Measurements from ENCODE around the gene SNX19.
"Not testable (repeated sequence)": the region's sequence is repeated elsewhere in the genome, so short reads cannot be mapped to it uniquely, and the experiment has no call there.

SNX19 gene, protein sequence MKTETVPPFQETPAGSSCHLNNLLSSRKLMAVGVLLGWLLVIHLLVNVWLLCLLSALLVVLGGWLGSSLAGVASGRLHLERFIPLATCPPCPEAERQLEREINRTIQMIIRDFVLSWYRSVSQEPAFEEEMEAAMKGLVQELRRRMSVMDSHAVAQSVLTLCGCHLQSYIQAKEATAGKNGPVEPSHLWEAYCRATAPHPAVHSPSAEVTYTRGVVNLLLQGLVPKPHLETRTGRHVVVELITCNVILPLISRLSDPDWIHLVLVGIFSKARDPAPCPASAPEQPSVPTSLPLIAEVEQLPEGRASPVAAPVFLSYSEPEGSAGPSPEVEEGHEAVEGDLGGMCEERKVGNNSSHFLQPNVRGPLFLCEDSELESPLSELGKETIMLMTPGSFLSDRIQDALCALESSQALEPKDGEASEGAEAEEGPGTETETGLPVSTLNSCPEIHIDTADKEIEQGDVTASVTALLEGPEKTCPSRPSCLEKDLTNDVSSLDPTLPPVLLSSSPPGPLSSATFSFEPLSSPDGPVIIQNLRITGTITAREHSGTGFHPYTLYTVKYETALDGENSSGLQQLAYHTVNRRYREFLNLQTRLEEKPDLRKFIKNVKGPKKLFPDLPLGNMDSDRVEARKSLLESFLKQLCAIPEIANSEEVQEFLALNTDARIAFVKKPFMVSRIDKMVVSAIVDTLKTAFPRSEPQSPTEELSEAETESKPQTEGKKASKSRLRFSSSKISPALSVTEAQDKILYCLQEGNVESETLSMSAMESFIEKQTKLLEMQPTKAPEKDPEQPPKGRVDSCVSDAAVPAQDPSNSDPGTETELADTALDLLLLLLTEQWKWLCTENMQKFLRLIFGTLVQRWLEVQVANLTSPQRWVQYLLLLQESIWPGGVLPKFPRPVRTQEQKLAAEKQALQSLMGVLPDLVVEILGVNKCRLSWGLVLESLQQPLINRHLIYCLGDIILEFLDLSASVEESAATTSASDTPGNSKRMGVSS

DNA sequence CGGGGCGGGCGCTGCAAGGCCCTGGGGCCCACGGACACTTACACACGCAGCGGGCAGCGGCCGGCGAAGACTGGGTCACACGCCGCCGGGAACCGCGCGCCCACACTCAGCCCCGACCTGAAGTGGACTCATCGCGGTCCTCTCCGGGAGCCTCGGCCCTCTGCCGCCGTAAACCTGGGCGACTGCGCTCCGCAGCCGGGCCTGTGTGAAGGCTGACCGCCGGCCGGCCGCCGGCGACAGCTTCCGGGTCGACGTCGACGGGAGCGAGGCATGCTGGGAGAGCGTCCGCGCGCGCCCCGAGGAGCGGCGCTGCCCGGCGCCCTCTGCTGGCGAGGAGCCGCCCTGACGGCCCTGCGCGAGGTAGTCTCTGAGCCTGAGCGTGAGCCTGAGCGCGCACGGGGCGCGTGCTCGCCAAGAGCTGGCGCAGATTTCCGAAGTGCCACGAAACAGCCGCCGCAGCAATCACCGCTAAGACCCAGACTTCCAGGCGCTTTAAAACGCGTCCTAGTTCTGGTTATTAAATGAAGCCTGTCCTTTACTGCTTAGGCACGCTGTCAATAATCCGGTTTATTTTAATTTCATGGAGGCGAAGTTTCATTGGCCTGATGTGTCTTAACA is at the start of gene SNX19:
Gene SNX19 (minus strand): TSS at position 242 of the 618 bp plus-strand sequence. CDS start 540 bp downstream, outside the sequence.
- DNase-seq (ENCODE audit: low read depth), result peak; percentile 53

DNA sequence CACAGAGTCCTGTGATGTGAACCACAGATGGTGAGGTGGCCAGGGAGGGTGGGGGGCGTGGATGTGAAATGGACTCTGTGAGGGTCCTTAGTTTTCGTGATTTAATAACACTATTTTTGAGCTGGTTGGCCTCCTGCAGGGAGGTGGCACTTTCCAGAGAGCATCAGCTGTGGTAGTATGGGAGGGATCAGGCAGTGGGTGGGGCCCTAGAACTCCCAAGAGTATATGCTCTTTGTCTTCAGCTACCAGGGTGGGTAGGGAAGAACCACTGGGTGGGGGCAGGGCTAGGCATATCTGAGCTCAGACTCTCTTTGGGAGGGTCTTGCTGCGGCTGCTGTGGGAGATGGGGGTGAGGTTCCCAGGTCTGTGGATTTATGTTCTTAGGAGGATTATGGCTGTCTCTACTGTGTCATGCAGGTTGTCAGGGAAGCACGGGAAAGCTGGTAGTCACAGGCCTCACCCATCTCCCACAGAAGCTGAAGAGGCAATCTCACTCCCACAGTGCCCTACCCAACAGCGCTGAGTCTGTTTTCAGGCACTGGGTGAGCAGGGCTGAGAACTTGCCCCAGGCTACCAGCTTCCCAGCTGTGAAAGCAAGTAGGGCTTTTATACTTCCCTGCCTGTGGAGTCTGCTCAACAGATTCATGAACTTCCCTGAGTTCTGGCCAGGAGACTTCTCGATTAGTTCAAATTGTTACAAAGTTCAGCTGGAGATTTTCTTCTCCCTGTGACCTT is 47.9 kb upstream of the SNX19 start:
- no peak for DNase-seq (ENCODE audit: low read depth)

DNA sequence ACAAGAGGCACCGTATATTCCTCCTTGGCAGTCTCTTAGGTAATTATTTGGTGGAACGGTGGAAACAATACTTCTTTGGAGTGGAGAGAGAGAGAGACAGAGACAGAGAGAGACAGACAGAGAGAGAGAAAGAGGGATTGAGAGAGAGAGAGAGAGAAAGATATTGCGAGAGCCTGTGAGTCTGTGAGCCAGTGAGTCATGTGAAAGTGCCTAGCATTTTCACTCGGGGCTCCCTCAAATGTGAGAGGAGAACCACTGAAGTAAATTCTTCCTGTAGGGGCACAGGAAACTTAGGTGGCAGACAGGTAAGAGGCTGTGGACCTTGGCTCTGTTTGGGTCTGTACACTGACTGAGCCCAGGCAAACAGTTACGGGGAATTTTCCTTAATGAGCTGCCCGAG is 31.6 kb upstream of the SNX19 start:
- DNase-seq (ENCODE audit: low read depth), result no peak

DNA sequence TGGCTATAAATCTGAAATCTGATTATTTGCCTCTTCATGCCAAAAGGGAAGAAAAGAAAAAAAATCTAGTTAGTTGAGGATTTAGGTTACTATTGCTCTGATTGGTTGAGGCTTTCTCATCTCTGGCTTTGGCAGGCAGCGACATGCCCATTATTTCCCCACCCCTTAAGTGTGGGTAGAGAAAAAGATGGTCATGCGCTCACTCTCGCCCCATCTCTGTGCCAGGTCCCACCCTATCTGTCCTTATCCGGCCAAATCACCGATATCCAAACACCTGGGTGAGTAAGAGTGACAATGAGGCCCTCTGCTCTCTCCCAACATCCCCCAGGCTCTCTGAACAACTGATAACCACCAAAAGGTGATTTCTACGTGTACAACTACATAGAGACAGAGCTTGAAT is 31.2 kb upstream of the SNX19 start:
- DNase-seq (ENCODE audit: low read depth), result no peak

DNA sequence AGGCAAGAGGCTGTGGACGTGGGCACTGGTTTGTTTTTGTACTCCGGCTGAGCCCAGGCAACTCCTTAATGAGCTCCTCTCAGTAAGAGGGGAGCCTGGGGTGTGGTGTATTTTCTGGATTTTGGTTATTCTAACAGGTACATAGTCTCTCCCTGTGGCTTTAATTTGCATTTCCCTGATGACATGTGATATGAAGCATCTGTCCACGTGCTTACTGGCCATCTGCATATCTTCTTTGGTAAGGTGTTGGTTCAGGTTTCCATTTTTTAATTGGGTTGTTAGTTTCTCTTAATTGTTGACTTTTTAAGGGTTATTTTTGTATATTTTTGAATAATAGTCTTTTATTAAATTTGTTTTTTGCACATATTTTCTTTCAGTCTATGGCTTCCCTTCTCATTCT is 30.8 kb upstream of the SNX19 start:
- no peak for DNase-seq (ENCODE audit: low read depth)

DNA sequence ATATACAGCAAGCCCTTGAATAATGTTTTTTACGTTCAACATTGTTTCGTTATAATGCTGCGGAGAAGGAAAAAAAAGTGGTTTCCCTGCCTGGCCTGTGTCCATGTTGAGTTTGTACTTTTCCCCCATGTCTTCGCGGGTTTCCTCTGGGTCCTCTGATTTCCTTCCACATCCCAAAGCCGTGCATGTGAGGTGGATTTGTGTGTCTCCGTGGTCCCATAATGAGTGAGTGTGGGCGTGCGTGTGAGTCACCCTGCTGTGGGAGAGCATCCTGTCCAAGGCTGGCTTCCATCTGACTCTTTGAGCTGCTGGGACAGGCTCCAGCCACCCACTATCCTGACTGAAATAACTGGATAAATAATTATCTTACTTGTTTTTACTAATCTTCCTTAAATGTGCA is 29.6 kb upstream of the SNX19 start:
- DNase-seq (ENCODE audit: low read depth), result no peak

DNA sequence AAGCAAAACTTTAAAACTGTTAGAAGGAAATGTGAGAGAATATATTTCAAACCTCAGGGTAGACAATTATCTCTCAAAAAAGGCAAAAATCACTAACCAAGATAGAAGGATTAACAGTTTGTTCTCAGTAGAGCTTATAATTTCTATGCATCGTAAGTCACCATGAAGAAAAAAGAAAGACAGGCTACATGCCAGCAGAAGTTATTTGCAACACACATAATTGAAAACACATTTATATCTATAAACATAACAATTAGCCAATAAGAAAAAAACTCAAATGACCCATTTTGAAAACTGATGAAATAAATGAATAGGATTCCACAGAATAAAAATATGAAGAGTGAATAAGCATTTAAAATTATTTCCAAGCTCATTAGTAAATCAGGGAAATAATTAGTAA is 24.4 kb upstream of the SNX19 start:
- DNase-seq (ENCODE audit: low read depth), result no peak

DNA sequence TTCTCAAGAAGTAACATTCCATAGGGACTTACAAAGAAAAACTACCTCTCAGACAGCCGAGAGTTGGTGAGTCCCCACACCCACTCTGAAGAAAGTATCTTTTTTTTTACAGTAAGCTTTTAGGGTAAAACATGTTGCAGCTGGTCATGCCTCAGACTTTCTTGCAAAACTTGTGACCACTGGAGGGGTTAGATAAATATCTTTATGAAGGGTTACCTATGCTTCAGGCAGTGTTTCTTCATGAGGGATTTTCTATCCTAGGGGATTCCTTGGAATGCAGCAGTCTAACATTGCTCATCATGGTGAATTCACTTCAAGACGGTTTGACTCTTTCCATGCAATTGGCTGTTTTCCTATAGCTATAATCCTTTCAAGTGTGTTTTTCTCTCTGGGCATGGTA is 20.8 kb upstream of the SNX19 start:
- DNase-seq (ENCODE audit: low read depth), result no peak

DNA sequence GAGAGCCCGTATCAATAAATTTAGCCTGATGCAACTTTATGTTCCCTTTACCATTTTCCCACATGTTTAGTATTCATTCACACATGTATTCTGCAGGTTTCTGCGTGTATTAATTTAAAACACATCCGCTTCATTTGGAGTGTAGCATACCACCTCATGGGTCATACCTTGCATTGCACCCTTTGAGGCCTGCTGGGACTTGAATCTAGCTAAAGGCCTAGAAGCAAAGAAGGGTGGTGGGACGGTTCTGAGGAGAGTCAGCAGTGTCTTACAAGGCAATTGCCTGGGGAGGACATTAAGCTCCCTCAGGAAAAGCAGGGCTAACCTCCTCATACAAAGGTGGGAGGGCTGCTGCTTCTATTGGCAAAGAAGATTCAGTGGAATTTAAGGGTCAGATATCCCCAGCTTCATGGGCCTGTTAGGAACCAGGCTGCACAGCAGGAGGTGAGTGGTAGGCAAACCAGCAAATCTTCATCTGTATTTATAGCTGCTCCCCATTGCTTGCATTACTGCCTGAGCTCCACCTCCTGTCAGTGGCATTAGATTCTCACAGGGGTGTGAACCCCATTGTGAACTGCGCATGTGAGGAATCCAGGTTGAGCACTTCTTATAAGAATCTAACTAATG is 15.9 kb upstream of the SNX19 start:
- no peak for DNase-seq (ENCODE audit: low read depth)

DNA sequence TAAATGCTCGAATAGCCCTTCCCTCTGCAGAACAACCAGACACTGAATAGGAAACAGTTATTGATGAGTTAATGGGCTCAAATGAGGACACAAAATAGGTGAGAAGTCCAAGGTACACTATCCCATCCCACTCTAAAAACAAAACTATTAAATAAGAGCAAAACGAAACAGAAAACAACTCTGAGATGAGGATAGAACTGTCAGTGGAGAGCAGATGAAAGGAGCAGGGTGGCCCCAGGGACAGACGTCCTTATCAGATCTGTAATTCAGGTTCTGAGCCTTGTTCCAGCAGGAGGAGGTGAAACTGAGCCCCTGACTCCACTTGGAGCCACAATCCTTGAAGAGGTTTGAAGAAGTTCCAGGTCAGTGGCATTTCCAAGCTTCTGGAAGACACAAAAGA is 8.5 kb upstream of the SNX19 start:
- no peak for DNase-seq (ENCODE audit: low read depth)

DNA sequence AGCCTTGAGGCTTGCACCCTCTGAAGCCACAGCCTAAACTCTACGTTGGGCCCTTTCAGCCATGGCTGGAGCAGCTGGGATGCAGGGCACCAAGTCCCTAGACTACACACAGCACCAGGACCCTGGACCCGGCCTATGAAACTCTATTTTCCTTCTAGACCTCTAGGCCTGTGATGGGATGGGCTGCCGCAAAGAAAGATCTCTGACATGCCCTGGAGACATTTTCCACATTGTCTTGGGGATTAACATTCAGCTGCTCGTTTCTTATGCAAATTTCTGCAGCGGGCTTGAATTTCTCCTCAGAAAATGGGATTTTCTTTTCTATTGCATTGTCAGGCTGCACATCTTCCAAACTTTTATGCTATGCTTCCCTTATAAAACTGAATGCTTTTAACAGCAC is 4.3 kb upstream of the SNX19 start:
- DNase-seq (ENCODE audit: low read depth), result not testable (repeated sequence)

DNA sequence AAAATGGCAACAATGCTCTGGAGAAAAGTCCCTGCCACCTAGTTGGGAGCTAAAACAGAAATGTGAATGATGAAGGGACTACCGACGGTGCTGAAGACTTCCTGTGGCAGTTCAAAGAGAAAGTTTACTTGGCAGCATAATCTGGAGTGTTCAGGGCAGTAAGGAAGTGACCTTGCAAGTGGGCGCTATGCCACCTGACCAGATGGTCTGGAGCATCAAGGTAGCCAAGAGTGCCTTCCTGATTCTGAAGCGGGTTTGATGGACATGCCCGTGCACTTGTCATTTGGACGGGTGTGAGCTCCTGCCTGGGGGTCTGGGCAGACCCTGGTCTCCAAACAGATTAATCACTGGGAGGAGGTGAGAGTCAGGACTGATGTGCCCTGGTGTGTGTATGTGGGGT is 1.8 kb upstream of the SNX19 start:
- DNase-seq (ENCODE audit: low read depth), result no peak

DNA sequence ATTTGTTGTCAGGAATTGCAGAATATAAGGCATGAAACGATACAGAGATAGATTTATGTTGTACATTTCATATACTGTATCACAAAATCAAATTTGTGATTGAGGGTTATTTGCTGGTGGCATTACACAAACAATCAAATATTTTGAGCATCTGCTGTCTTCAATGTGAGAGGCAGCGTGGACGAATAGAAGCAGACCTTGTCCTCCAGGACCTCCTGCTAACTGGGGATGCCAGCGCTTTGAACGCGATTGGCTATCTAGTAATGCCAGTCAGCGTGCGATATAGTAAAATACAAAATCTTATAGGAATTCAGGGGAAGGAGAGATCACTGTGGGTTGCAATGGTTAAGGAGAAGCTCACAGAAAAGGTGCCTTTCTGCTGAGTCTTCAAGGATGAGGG is 631 bp upstream of the SNX19 start:
- DNase-seq (ENCODE audit: low read depth), result no peak

DNA sequence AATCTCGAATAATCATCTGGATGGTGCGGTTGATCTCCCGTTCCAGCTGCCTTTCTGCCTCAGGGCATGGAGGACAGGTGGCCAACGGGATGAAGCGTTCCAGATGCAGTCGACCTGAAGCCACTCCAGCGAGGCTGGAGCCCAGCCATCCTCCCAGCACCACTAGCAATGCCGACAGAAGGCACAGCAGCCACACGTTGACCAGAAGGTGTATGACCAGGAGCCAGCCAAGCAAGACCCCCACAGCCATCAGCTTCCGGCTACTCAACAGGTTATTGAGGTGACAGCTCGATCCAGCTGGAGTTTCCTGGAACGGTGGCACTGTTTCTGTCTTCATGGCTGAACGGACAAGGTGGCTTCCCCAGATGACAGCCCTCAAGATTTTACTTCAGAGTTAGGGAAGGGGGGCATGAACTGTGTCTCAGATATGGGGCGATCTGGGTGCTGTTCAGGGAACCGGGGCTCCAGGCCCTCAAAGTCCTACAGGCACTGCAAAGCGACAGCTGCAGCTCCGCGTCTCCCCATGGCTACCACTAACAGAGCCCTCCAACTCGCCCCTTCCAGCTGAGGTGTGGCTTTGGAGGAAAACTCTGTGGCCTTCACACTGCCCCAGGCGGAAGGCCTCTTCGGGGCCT is 559 bp downstream of the SNX19 start:
- DNase-seq (ENCODE audit: low read depth), result no peak

DNA sequence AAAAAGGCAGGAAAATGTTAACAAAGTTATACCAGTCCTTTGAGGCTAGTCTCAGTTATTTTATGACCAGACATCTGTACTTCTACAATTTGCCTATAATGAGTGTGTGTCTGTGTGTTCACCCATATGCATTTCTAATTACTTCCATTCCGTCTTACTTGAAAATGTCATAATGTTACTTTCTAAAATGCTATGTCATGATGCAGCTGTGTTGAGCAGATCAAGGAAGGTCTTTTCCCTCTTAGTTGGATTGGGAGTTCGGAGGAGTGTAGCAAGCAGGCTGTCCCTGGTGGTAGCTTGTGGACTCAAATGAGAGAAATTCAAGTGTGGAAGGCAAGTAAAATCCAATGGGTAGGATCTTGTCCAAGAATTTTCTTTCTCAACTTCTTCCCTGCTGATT is 3.0 kb downstream of the SNX19 start:
- no peak for DNase-seq (ENCODE audit: low read depth)

DNA sequence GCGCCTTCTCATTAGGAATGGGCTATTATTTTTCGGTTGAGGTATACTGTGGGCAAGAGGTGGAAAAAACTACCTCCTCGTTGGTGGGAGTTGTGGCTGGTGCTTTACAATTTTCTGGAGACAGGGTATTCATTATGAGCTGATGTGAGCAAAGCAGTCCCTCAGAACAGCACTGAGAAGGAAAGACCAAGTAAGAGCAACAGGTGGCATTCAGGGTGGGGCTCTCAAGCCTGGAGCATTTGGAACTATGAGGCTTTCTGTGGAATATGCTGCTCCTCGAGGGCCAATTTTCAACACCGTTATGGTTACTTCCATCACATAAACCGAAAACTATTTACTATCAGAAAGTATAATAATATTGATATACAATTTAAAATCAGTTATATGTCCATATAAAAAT is 3.7 kb downstream of the SNX19 start:
- no peak for DNase-seq (ENCODE audit: low read depth)

DNA sequence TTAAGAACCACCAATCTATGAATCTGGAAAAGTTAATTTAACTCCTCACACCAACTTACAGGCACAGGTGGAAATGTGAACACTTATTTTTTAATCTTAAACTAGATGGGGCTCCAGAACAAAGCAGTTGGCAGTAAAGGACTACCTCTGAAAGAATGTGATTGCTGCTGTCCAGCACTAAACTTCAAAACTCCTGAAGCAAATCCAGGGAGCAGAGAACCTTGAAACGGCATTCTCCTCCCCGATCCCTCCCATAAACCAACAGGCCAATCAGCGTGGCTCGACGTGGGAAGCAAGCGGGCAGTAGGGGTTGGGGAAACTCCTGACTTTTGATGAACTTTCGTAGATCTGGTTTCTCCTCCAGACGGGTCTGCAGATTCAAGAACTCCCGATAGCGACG is 5.0 kb downstream of the SNX19 start:
- DNase-seq (ENCODE audit: low read depth), result no peak

DNA sequence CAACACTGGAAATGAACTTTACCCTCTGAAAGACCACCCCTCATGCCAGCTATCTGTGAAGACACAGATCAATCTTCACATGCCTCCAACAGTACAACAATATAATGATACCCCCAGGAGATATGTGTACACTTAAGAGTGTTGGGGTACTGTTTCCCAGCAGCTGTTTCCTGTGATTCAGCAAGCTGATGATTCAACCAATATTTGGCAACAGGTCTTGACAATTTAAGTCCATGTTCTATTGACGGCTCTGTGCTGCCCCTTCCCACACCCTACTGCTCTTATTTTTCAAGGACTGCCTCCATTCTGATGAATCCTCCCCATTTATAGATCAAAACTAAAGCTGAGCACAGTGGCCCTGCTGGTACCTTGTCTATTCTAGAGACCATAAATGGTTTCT is 6.6 kb downstream of the SNX19 start:
- no peak for DNase-seq (ENCODE audit: low read depth)

DNA sequence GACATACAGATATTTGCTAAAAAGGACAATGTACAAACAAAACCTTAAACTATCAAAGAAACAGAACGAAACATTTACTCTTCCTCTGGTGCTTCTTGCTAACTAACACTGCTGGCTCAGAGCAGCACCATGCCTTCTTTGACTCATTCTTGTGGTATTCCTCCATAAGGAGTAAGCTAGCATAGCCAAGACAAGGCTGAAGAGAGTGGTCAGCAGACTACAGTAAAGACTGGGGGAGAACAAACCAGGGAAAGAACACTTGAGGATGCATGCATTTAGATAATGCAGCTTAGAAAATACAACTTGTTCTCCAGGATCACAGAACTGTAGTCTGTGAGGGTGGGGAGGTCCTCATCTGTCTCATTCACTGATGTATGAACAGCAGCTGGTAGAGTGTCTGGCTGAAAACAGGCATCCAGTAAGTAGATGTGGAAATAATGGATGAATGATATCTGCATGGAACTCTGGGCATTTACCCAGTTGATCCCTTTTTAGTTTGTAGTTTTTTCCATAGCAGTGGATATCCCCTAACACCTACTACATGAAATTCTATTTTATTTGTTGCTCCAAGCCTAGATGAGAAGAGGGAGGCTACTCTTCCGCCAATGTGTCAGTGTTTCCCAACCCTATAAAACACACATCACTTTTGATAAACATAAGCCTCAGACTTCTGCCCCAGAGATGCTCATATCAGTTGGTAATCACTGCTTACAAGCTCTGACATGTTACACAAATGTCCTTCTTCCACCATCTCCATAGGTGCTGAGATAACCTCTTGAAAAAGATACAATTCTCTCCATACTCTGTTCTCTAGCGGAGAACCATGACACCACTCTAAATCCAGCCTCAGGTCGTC is 7.3 kb downstream of the SNX19 start:
- DNase-seq (ENCODE audit: low read depth), result no peak

DNA sequence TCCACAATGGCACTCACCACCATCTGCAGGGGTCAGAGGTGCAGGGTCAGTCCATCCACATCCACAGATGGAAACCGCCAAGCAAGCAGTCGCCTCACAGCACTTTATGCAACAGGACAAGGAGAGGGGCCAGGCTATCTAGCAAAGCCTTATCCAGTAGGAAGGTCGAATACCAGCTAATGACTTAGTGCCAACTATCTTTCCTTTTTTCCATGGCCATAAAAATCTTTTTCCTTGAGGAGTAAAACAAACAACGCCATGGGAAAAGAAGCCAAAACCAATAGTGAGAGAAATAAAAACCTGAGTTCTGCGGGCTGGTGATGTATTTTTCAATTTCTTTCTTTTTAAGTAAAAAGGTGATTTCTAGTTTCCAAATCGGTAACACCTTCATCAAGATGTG is 8.2 kb downstream of the SNX19 start:
- DNase-seq (ENCODE audit: low read depth), result no peak

Measured in HS-5 (cell line).